ENCODE measurements around the gene MSH5. TPM values are rescaled to one million over a fixed set of nuclear protein-coding genes. Genes with fewer than 3 reads are reported as not detected.

The MSH5 gene
- total and polyA plus RNA-seq, 9 of the 15 experiments (the other 6 are each of a cell fraction or from before 2014, with no cell fraction given) = 12.5 to 104 (median 46.6) TPM

- TF ChIP-seq SRF (CRISPR knock-in tag; IDR thresholded peaks at IDR 0.05) (peak; percentile 25 to 94; a peak in 3 of 4 replicates), IRF9 (tag; IDR thresholded peaks at IDR 0.05) (peak; percentile 84), ZNF584 (CRISPR knock-in tag; IDR thresholded peaks at IDR 0.05; ENCODE audit: low read depth) (no peak), ZBTB40 (IDR thresholded peaks at IDR 0.05) (peak; percentile 73), ZBTB40 (CRISPR knock-in tag; IDR thresholded peaks at IDR 0.05) (no peak), ZNF764 (CRISPR knock-in tag; IDR thresholded peaks at IDR 0.05; ENCODE audit: low read depth) (0 out of 2 replicates have a peak, but pooled peaks have one; percentile 45), PHTF2 (CRISPR knock-in tag; IDR thresholded peaks at IDR 0.05) (no peak), MED1 (CRISPR knock-in tag; IDR thresholded peaks at IDR 0.05; ENCODE audit: borderline replicate concordance) (no peak), TBL1XR1 (IDR thresholded peaks at IDR 0.05; ENCODE audit: low read length in 2 of 2) (peak; percentile 78 to 88), CHD2 (IDR thresholded peaks at IDR 0.05; ENCODE audit: low read depth, low read length) (0 out of 2 replicates have a peak, but pooled peaks have one; percentile 24), ZBTB7A (IDR thresholded peaks at IDR 0.05; ENCODE audit: borderline replicate concordance, control insufficient read depth, low read depth, low read length) (peak; percentile 63; the same call in 1 of the 2 replicates), MYC (IDR thresholded peaks at IDR 0.05; ENCODE audit: low read depth, low read length) (peak; percentile 83), MYC (CRISPR knock-in tag; IDR thresholded peaks at IDR 0.05; ENCODE audit: borderline replicate concordance, low read depth) (peak; percentile 83; the same call in 1 of the 2 replicates), COPS2 (conservative IDR thresholded peaks at IDR 0.05) (no peak), KDM5B (IDR thresholded peaks at IDR 0.05; ENCODE audit: insufficient replicate concordance, low read depth, low read length) (peak; percentile 97), ZNF644 (tag; IDR thresholded peaks at IDR 0.05; ENCODE audit: low read depth) (0 out of 2 replicates have a peak, but pooled peaks have one; percentile 40), NFYB (IDR thresholded peaks at IDR 0.05; ENCODE audit: extremely low read depth, insufficient read length) (no peak)
These were observed 36.7 kb upstream of the MSH5 start, which contains the start of gene ABHD16A (continued) for GRCh38 chr6:31702819-31703716.
